K562 (cell line): ENCODE data around the gene CDCP1. TPM values are rescaled to one million over a fixed set of nuclear protein-coding genes. Genes with fewer than 3 reads are reported as not detected.
A peak's percentile ranks its signal among the peaks of the same experiment; 100 is the strongest.

ENCODE experiments used
- ATAC-seq: fragments of 200-7000 bp; cut with Tn5 transposase; 3 replicates; pipeline ENCODE4 v1.9.1; 2020; ENCODE audit warnings: moderate library complexity
- BruUV-seq: library from RNA; stranded (reverse); fragments of 400-500 nt; replicated peaks from 2 replicates; lab custom pipeline; 2021; lab: Mats Ljungman, UMichigan
- CTCF ChIA-PET: fragments of 300-600 bp; formaldehyde crosslinking; extraction: SDS; loops from one replicate; lab custom pipeline; 2021; ENCODE audit warnings: low intra/inter-chr PET ratio; lab: Yijun Ruan, JAX
- POLR2A ChIA-PET: fragments of 300-600, 350-650 bp; sonication (Branson Sonifier 250); formaldehyde crosslinking; extraction: SDS; loops from one replicate; lab custom pipeline; 2021; ENCODE audit warnings: antibody characterized with exemption, inconsistent platforms; lab: Yijun Ruan, JAX
- DNase-seq, 4 experiments: peaks; one replicate each; pipeline versions ENCODE4 v3.0.0 to v3.0.0-alpha.2; 2011 to 2018; ENCODE audit warnings: low spot score in 3 of 4, mixed read lengths in 3 of 4; ENCODE audit errors: extremely low read depth in 1 of 4
- FAIRE-seq: peaks from 2 replicates; lab custom pipeline; 2011; peaks lifted over from hg19 to GRCh38; lab: Jason Lieb, UNC
- H2AFZ ChIP-seq: 2 replicates; pipeline ENCODE4 v1.6.0; 2011; ENCODE audit warnings: low read depth, low read length, control low read depth, inconsistent platforms
- H3K27ac ChIP-seq: fragments of 200-600 bp; 3 replicates; pipeline ENCODE4 v1.8.0; 2011; ENCODE audit warnings: low read depth, mild to moderate bottlenecking, control low read depth, inconsistent platforms, low read length, moderate library complexity, mixed read lengths; ENCODE audit errors: extremely low read depth
- H3K27me3 ChIP-seq, 2 experiments: fragments of 300-600 bp in 1 of 2; 2 replicates in 1 of 2; 3 replicates in 1 of 2; pipeline versions ENCODE4 v1.6.0 to v1.8.0; 2011; ENCODE audit warnings: inconsistent platforms in 2 of 2, low read length in 2 of 2, mild to moderate bottlenecking in 1 of 2, mixed read lengths in 1 of 2, moderate library complexity in 1 of 2; ENCODE audit not compliant: control insufficient read depth in 2 of 2, insufficient read depth in 2 of 2
- H3K36me3 ChIP-seq: fragments of 300-600 bp; 3 replicates; pipeline ENCODE4 v1.8.0; 2011; ENCODE audit warnings: mild to moderate bottlenecking, low read length, inconsistent platforms; ENCODE audit not compliant: control insufficient read depth, insufficient read depth
- H3K4me1 ChIP-seq, 2 experiments: fragments of 200-600 bp in 1 of 2; replicated peaks in 1 of 2; 2 replicates in 1 of 2; 3 replicates in 1 of 2; pipeline versions ENCODE4 v1.5.1 to v1.8.0; 2011; ENCODE audit warnings: inconsistent platforms in 2 of 2, low read length in 2 of 2, mild to moderate bottlenecking in 1 of 2, mixed read lengths in 1 of 2, moderate library complexity in 1 of 2; ENCODE audit not compliant: control insufficient read depth in 2 of 2, insufficient read depth in 2 of 2
- H3K4me2 ChIP-seq: 2 replicates; pipeline ENCODE4 v1.6.1; 2011; ENCODE audit warnings: low read length, control low read depth, inconsistent platforms, mixed read lengths; ENCODE audit not compliant: insufficient read depth
- H3K4me3 ChIP-seq: fragments of 200-600 bp; sonication (generic), shearing (Covaris generic); 2 replicates; pipeline ENCODE4 v1.5.1; 2016; ENCODE audit warnings: control low read depth, inconsistent platforms
- H3K79me2 ChIP-seq: fragments of 200-600 bp; 3 replicates; pipeline ENCODE4 v1.8.0; 2011; ENCODE audit warnings: low read length, inconsistent platforms; ENCODE audit not compliant: control insufficient read depth, insufficient read depth
- H3K9ac ChIP-seq, 2 experiments: 2 replicates each; pipeline versions ENCODE4 v1.6.0 to v1.6.1; 2011; ENCODE audit warnings: low read depth in 2 of 2, low read length in 2 of 2, control low read depth in 1 of 2, inconsistent platforms in 1 of 2, mild to moderate bottlenecking in 1 of 2, mixed read lengths in 1 of 2; ENCODE audit not compliant: insufficient read depth in 1 of 2
- H3K9me1 ChIP-seq: one replicate; pipeline ENCODE4 v1.6.0; 2011; ENCODE audit warnings: inconsistent platforms, mild to moderate bottlenecking, low read length, moderate library complexity; ENCODE audit not compliant: control insufficient read depth, insufficient read depth
- H3K9me3 ChIP-seq: replicated peaks from 2 replicates; pipeline ENCODE4 v1.5.1; 2011; ENCODE audit warnings: low read depth, low read length, inconsistent platforms; ENCODE audit not compliant: control insufficient read depth, insufficient read depth
- H4K20me1 ChIP-seq: replicated peaks from 2 replicates; pipeline ENCODE4 v1.6.1; 2011; ENCODE audit warnings: low read length, inconsistent platforms, mixed read lengths; ENCODE audit not compliant: control insufficient read depth, insufficient read depth
- CBX3 ChIP-seq, 2 experiments: IDR thresholded peaks; 1 replicate in 1 of 2; 2 replicates in 1 of 2; pipeline ENCODE4 v1.6.1; 2012; ENCODE audit warnings: inconsistent platforms in 2 of 2, low read length in 2 of 2, borderline replicate concordance in 1 of 2, control low read depth in 1 of 2
- DACH1 ChIP-seq: fragments of 450-650 bp; IDR thresholded peaks from 2 replicates; pipeline ENCODE4 v1.6.1; 2018; ENCODE audit not compliant: partially characterized antibody
- ELF4 ChIP-seq: fragments of 450-650 bp; formaldehyde crosslinking; IDR thresholded peaks from 2 replicates; pipeline ENCODE4 v1.4.0; 2022; ENCODE audit warnings: missing genetic modification characterization
- FOSL1 ChIP-seq: fragments of 200-800 bp; sonication (Bioruptor generic); conservative IDR thresholded peaks from 2 replicates; pipeline ENCODE4 v1.6.1; 2016; ENCODE audit warnings: missing genetic modification characterization, missing compliant biosample characterization
- GTF2E2 ChIP-seq: fragments of 200-800 bp; sonication (Bioruptor generic); IDR thresholded peaks from 2 replicates; pipeline ENCODE4 v1.6.1; 2016; ENCODE audit warnings: missing genetic modification characterization, missing compliant biosample characterization
- HMBOX1 ChIP-seq: sonication (generic); IDR thresholded peaks from 2 replicates; pipeline ENCODE4 v1.6.1; 2016
- PBX2 ChIP-seq, 2 experiments: IDR thresholded peaks in 1 of 2; conservative IDR thresholded peaks in 1 of 2; 2 replicates each; pipeline ENCODE4 v1.6.1; 2016; ENCODE audit warnings: low read depth in 2 of 2, mild to moderate bottlenecking in 1 of 2, missing compliant biosample characterization in 1 of 2, missing genetic modification characterization in 1 of 2, moderate library complexity in 1 of 2
- POLR2H ChIP-seq: IDR thresholded peaks from 2 replicates; pipeline ENCODE4 v1.6.1; 2016; ENCODE audit warnings: missing genetic modification characterization, low read depth, mild to moderate bottlenecking, control low read depth, missing compliant biosample characterization, moderate library complexity
- RBM25 ChIP-seq: fragments of 200-400 bp; formaldehyde crosslinking; IDR thresholded peaks from 2 replicates; pipeline ENCODE4 v1.6.1; 2018; ENCODE audit warnings: low read length, low read depth, moderate library complexity; ENCODE audit not compliant: severe bottlenecking
- RUNX1 ChIP-seq: sonication (generic); IDR thresholded peaks from 2 replicates; pipeline ENCODE4 v1.6.1; 2016; ENCODE audit warnings: antibody characterized with exemption, low read depth
- SMARCA4 ChIP-seq: fragments of 450-650 bp; IDR thresholded peaks from 2 replicates; pipeline ENCODE4 v1.6.1; 2016
- TAF1 ChIP-seq: IDR thresholded peaks from 2 replicates; pipeline ENCODE4 v1.6.1; 2011; ENCODE audit warnings: mild to moderate bottlenecking, low read length, moderate library complexity; ENCODE audit not compliant: insufficient read depth, control insufficient read depth, severe bottlenecking; ENCODE audit errors: extremely low read depth
- TGIF2 ChIP-seq: sonication (generic); formaldehyde crosslinking; IDR thresholded peaks from 2 replicates; pipeline ENCODE4 v1.8.1; 2022; ENCODE audit warnings: mild to moderate bottlenecking, missing genetic modification reagents, moderate library complexity
- WHSC1 ChIP-seq: IDR thresholded peaks from one replicate; pipeline ENCODE4 v1.6.1; 2012; ENCODE audit warnings: low read length, control low read depth, inconsistent platforms
- ZKSCAN1 ChIP-seq: fragments of 150-350 bp; IDR thresholded peaks from 2 replicates; pipeline ENCODE4 v1.6.1; 2016; ENCODE audit warnings: low read depth, low read length
- ZNF165 ChIP-seq: fragments of 250-450 bp; sonication (Bioruptor Pico); IDR thresholded peaks from 2 replicates; pipeline ENCODE4 v1.4.0; 2020; ENCODE audit warnings: borderline replicate concordance
- ZNF717 ChIP-seq: fragments of 250-450 bp; sonication (Bioruptor Pico); IDR thresholded peaks from 2 replicates; pipeline ENCODE4 v1.5.0; 2021
- WGBS: fragments of 100-300 bp; shearing (Covaris generic); methylation state at CpG from one replicate; pipeline ENCODE4 v1.1.6; 2016; ENCODE audit warnings: low coverage, mixed read lengths; ENCODE audit not compliant: insufficient coverage; ENCODE audit errors: missing lambda C conversion rate; 5-methylcytosine and 5-hydroxymethylcytosine counted together
- in situ Hi-C: fragments of 300-500 bp; cut with MboI; formaldehyde crosslinking; loops from 4 replicates; pipeline ENCODE4 v1.15.0; 2018; ENCODE audit warnings: inconsistent platforms, mixed read lengths
- intact Hi-C: fragments of 100-400 bp; cut with micrococcal nuclease; formaldehyde crosslinking; loops from 2 replicates; pipeline ENCODE4 v1.14.2; 2022
- polyA plus RNA-seq, 8 experiments: library from polyadenylated mRNA; depleted of rRNA in 4 of 8; stranded (reverse) in 5 of 8; unstranded in 3 of 8; fragments of >200 nt; fragmentation: Nextera tagmentation in 2 of 8; fragmentation: Illumina TruSeq in 1 of 8; extraction: Ambion mirVana in 2 of 8; extraction: Trizol in 1 of 8; gene quantifications; 2 replicates each; pipeline versions ENCODE4 v1.2.1 to v1.2.3, GENCODE V29; 2011 to 2014; ENCODE audit warnings: inconsistent platforms in 1 of 8, missing spikeins in 1 of 8
- total RNA-seq, 7 experiments: library from RNA; depleted of rRNA in 6 of 7; stranded (reverse); fragments of >200 nt in 6 of 7; fragmentation: Illumina TruSeq in 2 of 7; extraction: Trizol in 2 of 7; gene quantifications; 2 replicates each; pipeline versions ENCODE4 v1.2.1 to v1.2.3, GENCODE V29; 2011 to 2021; ENCODE audit warnings: low replicate concordance in 1 of 7

The CDCP1 gene
- total and polyA plus RNA-seq, 9 of the 15 experiments (the other 6 are each of a cell fraction or from before 2014, with no cell fraction given), result 3.9 to 16.4 (median 5.2) TPM

GRCh38 chr3:45123030-45123429, 23.1 kb downstream of the CDCP1 start (continued):
- TF ChIP-seq HMBOX1 (peak; percentile 48; the same call in 1 of the 2 replicates), GTF2E2 (0 out of 2 replicates have a peak, but pooled peaks have one; percentile 46), TGIF2 (no peak), FOSL1 (tag) (peak; percentile 63), ELF4 (CRISPR knock-in tag) (no peak), ZNF165 (CRISPR knock-in tag) (no peak)

GRCh38 chr3:45120359-45121158, 25.6 kb downstream of the CDCP1 start:
- Histone ChIP-seq H3K9me3 (no peaks in the 10 kb centered on the region), H3K9me1 (no peaks in the 10 kb centered on the region), H3K9ac (no peak overlapping the region), H3K36me3 (no peaks in the 10 kb centered on the region; the same call in 2 of the 3 replicates), H3K27ac (no peak overlapping the region), H3K4me2 (no peak overlapping the region), H3K79me2 (no peaks in the 10 kb centered on the region; the same call in 2 of the 3 replicates), H4K20me1 (no peaks in the 10 kb centered on the region), H2AFZ (peak overlapping the region; percentile 7; the same call in 1 of the 2 replicates), H3K4me1 (peaks cover 8 to 51% of the 10 kb centered on the region in 2 experiments; a peak in 4 of 5 replicates), H3K27me3 (no peaks in the 10 kb centered on the region), H3K4me3 (no peak overlapping the region)
- DNase-seq, result no peak
- intact Hi-C loops, result no loop called here
- WGBS, result 70% methylated on average over 12 of the region's 12 CpGs
- ChIA-PET POLR2A (interaction anchor here (0.7 to 1.8 kb wide), 8 partner anchors 8 to 80 kb away, joined by 3 to 6 read pairs (median 5); no protein-coding TSS in a partner anchor), CTCF (no interaction called here)
- ATAC-seq, result peak; percentile 21; the same call in 1 of the 3 replicates
- FAIRE-seq, result no peak
- BruUV-seq, result no TSS peak
- in situ Hi-C loops, result no loop called here
- TF ChIP-seq TAF1 (no peak), WHSC1 (peak; percentile 43), SMARCA4 (no peak), DACH1 (no peak), ZNF717 (CRISPR knock-in tag) (no peak), RUNX1 (no peak), PBX2 (CRISPR knock-in tag; IDR thresholded peaks at IDR 0.05; ENCODE audit: low read depth) (no peak), PBX2 (tag; conservative IDR thresholded peaks at IDR 0.05; ENCODE audit: low read depth) (no peak), ZKSCAN1 (no peak), POLR2H (tag) (no peak), RBM25 (peak; percentile 86), CBX3 (IDR thresholded peaks at IDR 0.05; ENCODE audit: borderline replicate concordance in 1 of 2, low read length in 2 of 2) (0 out of 3 replicates have a peak, but pooled peaks of 1 of the 2 experiments have one; percentile 18)
